ENCODE data around the gene RPS6KL1. TPM values are rescaled to one million over a fixed set of nuclear protein-coding genes. Genes with fewer than 3 reads are reported as not detected.

RPS6KL1 gene
- total RNA-seq, 1 donor from 2014 or later = 4.7 TPM

GRCh38 chr14:74953686-74954085 is 30.6 kb upstream of the RPS6KL1 start:
- no peak for ATAC-seq
- no peak for DNase-seq (ENCODE audit: low spot score)
- intact Hi-C loops (cut with DNase I) = no loop called here

GRCh38 chr14:74952697-74953484 is 29.8 kb upstream of the RPS6KL1 start:
- intact Hi-C loops (cut with DNase I) = no loop called here
- ATAC-seq (no peak), DNase-seq (ENCODE audit: low spot score) (no peak)

GRCh38 chr14:74952180-74952665 is 29.2 kb upstream of the RPS6KL1 start:
- intact Hi-C loops (cut with DNase I) = no loop called here
- ATAC-seq = no peak
- DNase-seq (ENCODE audit: low spot score) = no peak

GRCh38 chr14:74951443-74952179 is 28.6 kb upstream of the RPS6KL1 start:
- no peak for DNase-seq (ENCODE audit: low spot score)
- intact Hi-C loops (cut with DNase I) = no loop called here
- no peak for ATAC-seq

GRCh38 chr14:74950795-74951442 is 27.9 kb upstream of the RPS6KL1 start:
- DNase-seq (ENCODE audit: low spot score) (no peak), ATAC-seq (no peak)
- intact Hi-C loops (cut with DNase I) = no loop called here

GRCh38 chr14:74949859-74950573 is 27.0 kb upstream of the RPS6KL1 start:
- ATAC-seq (no peak), DNase-seq (ENCODE audit: low spot score) (no peak)
- intact Hi-C loops (cut with DNase I) = loop anchor here (10.0 kb wide), 1 partner anchor 135 kb away; no protein-coding TSS in a partner anchor

- DNase-seq (ENCODE audit: low spot score) (no peak), ATAC-seq (no peak)
- intact Hi-C loops (cut with DNase I) = loop anchor here (10.0 kb wide), 1 partner anchor 136 kb away; no protein-coding TSS in a partner anchor
Observed at GRCh38 chr14:74949191-74949601, 26.1 kb upstream of the RPS6KL1 start.

- intact Hi-C loops (cut with DNase I) = loop anchor here (10.0 kb wide), 1 partner anchor 136 kb away; no protein-coding TSS in a partner anchor
- DNase-seq (ENCODE audit: low spot score) (no peak), ATAC-seq (no peak)
Observed at GRCh38 chr14:74948228-74949175, 25.4 kb upstream of the RPS6KL1 start.

GRCh38 chr14:74947353-74948227 is 24.5 kb upstream of the RPS6KL1 start:
- DNase-seq (ENCODE audit: low spot score) = no peak
- intact Hi-C loops (cut with DNase I) = loop anchor here (10.0 kb wide), 1 partner anchor 137 kb away; no protein-coding TSS in a partner anchor
- no peak for ATAC-seq

GRCh38 chr14:74946659-74947281 is 23.7 kb upstream of the RPS6KL1 start:
- ATAC-seq (peak; percentile 72), DNase-seq (ENCODE audit: low spot score) (no peak)
- intact Hi-C loops (cut with DNase I) = loop anchor here (10.0 kb wide), 1 partner anchor 138 kb away; no protein-coding TSS in a partner anchor

GRCh38 chr14:74945852-74946658 is 23.0 kb upstream of the RPS6KL1 start:
- ATAC-seq = peak; percentile 89
- intact Hi-C loops (cut with DNase I) = loop anchor here (10.0 kb wide), 1 partner anchor 139 kb away; no protein-coding TSS in a partner anchor
- DNase-seq (ENCODE audit: low spot score) = peak; percentile 90

- intact Hi-C loops (cut with DNase I) = loop anchor here (10.0 kb wide), 1 partner anchor 139 kb away; no protein-coding TSS in a partner anchor
- no peak for DNase-seq (ENCODE audit: low spot score)
- no peak for ATAC-seq
Observed at GRCh38 chr14:74945261-74945851, 22.3 kb upstream of the RPS6KL1 start.

GRCh38 chr14:74942608-74943007 is 19.5 kb upstream of the RPS6KL1 start:
- DNase-seq (ENCODE audit: low spot score) (no peak), ATAC-seq (no peak)
- intact Hi-C loops (cut with DNase I) = loop anchor here (10.0 kb wide), 1 partner anchor 142 kb away; no protein-coding TSS in a partner anchor

GRCh38 chr14:74942181-74942580 is 19.1 kb upstream of the RPS6KL1 start:
- ATAC-seq (no peak), DNase-seq (ENCODE audit: low spot score) (no peak)
- intact Hi-C loops (cut with DNase I) = loop anchor here (10.0 kb wide), 1 partner anchor 143 kb away; no protein-coding TSS in a partner anchor

- DNase-seq (ENCODE audit: low spot score) (no peak), ATAC-seq (peak; percentile 19)
- intact Hi-C loops (cut with DNase I) = loop anchor here (10.0 kb wide), 1 partner anchor 143 kb away; no protein-coding TSS in a partner anchor
Observed at GRCh38 chr14:74941676-74942097, 18.6 kb upstream of the RPS6KL1 start.

Measured in sciatic nerve (tissue), 2 donors.